ENCODE data around the gene ZNRF3. TPM values are rescaled to one million over a fixed set of nuclear protein-coding genes. Genes with fewer than 3 reads are reported as not detected.
"Not testable (repeated sequence)": the region's sequence is repeated elsewhere in the genome, so short reads cannot be mapped to it uniquely, and the experiment has no call there.

The ZNRF3 gene
- total RNA-seq, 1 donor from 2014 or later: 7.4 TPM

DNA sequence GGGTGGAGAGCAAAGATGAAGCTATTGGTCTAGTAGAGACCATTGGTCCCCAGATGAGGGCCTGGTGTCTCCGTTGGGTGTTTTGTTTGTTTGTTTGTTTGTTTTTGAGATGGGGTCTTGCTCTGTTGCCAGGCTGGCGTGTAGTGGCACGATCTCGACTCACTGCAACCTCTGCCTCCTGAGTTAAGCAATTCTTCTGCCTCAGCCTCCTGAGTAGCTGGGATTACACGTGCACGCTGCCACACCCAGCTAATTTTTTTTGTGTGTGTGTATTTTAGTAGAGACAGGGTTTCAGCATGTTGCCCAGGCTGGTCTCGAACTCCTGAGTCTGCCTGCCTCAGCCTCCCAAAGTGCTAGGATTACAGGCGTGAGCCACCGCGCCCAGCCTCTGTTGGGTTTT lies 25.4 kb downstream of the ZNRF3 start:
- not testable (repeated sequence) for DNase-seq

GRCh38 chr22:28909375-28909774 lies 26.0 kb downstream of the ZNRF3 start:
- no peak for DNase-seq

DNA sequence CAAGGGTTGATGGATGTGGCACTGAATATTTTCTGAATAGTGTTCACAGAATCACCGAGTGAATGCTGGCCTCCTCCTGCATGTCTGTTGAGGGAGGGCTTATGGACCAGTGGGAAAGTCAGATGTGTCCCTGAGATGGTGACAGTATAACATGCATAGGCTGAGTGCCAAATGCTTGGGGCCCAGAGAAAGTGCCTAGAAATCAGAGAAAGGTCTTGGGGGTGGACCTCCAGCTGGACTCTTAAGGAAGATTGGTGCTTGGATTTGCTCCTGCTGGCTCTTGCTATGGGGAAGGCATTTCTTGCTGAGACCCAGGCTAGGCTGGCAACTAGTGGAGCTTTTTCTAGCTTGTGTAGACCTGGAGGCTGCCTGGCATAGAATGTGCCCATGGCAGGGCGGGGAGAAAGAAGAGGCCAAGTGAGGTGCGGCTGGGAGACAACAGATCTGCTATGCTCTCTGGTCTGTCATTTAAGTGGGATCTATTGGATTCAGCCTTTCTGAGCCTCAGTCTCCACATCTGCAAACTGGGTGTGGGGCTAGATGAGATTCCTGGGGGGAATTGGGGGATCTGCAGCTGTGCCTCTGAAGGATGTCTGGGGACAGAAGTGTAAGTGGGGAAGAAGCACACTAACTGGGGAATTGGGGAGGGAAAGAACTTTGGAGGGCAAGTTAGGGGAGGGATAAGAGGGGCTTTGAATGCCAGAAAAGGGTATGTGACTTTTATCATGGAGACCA lies 27.4 kb downstream of the ZNRF3 start:
- DNase-seq: no peak

GRCh38 chr22:28911304-28911690 lies 27.9 kb downstream of the ZNRF3 start:
- no peak for DNase-seq

DNA sequence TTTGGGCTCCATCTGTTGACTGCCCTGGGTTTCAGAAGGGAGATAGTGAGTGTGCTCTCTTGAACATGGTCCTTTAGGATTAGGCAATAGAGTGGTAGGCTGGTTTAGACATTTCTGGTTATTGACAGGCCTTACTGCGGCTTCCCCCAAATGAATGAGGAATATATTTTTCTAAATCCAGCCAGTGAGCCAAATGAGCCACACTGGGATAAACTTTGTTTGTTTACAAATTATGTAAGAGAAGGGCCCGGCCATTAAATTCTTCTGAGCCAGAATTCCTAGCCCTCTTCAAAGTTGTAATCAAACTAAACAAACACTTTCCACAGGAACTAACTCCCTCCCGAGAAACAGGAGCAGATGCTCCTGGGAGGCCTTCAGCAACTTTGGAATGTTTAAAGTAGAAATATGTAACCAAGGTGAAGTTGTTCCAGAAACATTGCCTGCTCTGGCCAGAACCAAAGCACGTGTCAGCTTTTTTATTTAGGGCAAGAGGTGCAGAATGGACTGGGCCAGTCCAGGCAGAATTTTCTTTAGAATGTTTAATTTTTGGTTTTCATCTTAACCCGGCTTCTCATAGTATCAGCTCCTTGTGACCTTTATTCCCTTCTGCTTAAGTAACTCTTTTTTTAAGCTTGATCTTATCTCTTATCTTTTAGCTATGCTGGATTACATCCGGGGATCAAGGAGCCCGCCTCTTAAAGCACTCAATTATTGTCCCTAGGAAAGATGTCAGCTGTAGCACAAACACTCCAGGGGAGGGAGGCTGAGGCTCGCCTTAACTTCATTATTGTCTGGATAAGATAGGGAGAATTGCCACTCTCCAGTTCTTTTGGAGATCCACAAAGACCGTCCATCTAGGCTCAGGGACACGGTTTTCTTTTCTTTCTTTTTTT lies 28.7 kb downstream of the ZNRF3 start:
- DNase-seq: no peak

GRCh38 chr22:28914201-28914600 lies 30.8 kb downstream of the ZNRF3 start:
- DNase-seq: no peak

GRCh38 chr22:28915969-28916368 lies 32.6 kb downstream of the ZNRF3 start:
- no peak for DNase-seq

DNA sequence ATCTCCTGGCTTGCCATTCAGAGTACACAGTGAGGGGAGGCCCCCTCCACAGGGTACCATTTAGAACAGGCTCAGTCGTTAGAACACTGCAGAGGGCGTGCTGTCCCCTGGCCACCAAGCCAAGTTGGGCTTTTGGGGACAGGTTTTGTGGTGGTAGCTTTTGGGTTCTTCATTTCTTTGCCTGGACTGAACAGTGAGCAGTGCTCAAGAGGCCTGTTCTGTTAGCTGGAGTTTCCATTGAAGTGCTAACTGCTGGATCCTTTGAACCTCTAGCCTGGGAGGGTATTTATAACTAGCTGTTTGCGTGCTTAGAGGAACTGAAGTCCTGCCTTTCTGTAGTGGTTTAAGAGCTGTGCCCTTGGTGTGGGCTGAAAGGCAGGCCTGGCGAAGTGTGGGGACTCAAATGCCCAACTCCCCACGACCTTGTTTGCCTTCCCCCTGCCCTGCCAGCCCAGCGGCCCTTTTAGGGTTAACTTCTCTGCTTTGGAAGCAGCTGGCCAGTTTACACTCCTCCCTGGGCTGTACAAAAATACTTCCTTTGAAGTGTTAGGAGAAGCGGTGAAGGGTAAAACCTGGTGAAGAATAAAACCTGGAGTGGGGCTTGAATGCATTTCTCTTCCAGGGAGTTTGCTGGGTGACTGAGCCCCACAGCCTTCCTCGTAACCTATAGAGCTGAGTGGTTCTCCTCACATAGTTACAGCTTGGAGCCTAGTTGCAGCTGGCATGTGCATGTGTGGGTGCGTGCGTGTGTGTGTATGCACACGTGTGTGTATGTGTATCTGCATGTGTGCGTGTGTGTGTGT lies 34.6 kb downstream of the ZNRF3 start:
- peak; percentile 30 for DNase-seq

DNA sequence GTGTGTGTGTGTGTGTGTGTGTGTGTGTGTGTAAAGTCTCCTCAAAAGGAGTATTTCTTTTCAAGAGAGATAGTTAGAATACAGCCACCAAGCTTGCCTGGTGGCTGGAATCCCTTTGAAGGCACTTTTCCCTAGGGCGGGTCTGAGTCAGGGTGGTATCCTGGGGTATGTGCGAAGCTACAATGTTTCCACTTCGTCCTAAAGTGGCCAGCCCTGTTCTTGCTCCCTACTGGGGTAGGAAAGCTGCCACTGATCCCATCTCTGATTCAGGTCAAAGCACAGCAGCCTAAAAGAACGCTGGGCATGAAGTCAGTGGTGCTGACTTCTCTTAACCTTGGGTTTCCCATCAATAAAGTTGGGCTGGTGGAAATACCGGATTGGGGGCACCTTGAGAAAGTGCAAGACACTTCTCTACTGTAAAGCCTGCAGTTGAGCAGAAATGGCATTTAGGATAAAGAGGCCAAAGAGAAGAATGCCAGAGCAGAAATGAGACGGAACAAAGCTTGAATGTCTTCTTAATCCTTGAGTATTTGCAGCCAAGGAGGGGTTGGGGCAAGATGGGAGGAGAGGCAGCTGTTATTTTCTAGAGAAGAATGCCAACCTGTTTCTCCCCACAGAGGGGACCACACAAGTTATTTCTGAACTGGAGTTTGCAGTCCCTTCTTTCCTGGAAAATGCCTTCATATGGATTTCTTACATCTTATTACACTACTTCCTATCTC lies 35.3 kb downstream of the ZNRF3 start:
- DNase-seq: no peak

GRCh38 chr22:28920757-28921584 lies 37.6 kb downstream of the ZNRF3 start:
- no peak for DNase-seq

DNA sequence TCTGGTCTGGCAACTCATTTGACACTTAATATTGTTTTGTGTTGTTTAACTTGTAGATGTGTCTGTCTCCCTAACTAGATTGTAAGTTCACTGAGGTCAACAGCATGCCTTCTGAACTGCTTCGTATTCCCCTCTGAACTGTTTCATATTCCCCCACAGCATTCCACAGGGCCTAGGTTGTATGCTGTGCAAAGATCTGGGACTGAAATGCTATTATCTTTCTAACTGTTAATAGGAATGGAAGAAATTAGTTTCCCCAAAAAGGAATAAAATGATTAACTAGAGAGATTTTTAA lies 38.2 kb downstream of the ZNRF3 start:
- DNase-seq: no peak

DNA sequence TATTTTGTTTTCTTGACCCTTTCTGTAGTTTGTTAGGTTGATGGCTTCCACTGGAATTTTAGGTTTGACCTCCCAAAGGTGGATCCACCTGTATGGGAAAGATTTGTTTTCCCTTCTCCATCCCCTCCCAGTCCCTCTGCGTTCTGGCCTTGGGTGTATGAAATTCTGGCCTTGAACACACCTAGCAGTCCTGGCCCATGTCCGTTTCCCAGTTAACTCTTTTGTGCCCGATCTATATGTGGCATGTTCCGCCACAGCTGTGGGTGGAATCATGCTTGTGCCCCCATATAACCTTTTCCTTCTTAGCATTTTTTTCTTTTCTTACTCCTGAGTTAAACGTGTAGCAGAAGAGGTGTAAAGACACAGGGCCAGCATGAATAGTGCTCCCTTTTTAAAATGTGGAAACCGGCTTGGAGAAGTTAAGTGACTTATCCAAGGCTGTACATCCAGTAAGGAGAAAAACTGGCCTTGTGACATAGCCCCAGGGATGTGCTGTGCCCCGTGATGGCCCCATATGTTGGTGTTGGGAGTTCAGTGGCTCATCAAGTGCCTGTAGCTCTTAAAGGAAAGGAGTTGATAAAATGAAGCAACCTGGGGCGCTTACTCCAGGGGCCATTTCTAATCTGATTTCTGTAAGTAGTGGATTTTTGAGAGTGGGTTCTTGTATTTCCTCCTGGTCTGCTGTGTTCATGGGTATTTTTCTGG lies 39.3 kb downstream of the ZNRF3 start:
- no peak for DNase-seq

DNA sequence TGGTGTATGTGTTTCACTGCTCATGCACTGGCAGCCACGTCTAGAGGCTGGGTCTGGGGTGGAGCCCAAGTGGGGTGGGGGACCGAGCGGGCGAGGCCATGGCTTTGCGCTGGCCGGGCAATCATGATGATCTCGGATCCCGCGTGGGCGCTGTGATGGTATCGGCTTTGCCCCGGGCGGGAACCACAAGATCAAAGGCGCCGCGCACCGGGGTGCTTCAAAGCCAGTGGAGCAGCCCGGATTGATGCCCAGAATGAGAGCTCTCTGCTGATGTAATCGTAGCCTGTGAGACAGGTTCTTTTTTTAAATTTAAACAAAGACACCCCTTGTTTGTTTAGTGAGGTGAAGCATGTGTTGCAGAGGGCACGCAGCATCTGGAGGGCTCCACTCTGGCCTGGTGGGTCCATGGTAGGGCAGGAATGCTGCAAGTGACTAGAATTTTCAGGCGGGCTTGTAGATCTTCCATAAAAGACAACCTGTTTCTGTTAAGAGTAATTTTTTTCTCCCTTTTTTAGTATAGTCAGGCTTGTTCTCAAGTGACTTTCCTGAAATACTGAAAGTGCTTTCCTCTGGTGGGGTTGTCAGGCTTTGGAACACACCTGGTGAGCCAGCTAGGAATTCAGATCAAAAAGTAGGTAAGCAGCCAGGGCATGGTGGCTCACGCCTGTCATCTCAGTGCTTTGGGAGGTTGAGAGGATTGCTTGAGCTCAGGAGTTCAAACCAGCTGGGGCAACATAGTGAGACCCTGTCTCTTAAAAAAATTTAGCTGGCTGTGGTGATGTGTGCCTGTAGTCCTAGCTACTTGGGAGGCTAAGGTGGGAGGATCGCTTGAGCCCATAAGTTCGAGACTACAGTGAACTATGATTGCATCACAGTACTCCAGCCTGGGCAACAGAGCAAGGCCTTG lies 40.7 kb downstream of the ZNRF3 start:
- no peak for DNase-seq

DNA sequence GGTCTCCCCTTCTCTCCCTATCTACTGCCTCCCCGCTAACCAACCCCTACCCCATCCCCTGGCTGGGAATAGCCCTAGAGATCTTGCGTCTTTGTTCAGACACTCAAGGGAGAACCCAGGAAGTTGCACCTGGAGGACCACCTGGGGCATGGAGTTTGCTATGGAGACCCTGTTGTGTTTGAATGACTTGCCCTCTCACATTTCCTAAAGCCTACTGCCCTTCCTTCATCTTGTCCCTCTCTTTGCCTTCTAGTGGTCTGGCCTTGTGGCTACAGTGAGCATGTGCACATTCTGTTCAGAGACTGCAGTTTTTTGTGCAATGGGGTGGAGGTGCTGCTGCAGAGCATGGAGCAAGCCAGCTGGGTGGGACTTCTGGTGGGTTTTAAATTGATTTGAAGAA lies 42.5 kb downstream of the ZNRF3 start:
- DNase-seq: no peak

DNA sequence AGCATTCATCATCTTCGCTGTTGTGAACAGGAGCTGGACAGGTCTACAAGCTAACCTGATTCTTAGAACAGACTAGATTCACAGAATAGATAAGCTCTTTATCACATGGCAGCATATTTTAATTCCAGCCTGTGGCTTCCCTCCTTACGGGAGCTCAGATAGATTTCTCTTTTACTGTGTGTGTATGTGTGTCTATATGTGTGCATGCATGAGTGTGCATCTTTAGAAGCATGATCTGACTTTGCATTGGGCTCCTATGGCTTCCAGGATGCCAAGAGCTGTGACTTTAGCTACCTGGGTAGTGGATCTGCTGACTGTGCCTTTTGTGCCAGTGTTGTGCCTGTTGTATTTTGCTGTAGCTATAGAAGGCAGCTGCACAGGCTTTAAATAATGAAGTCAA lies 44.3 kb downstream of the ZNRF3 start:
- no peak for DNase-seq

DNA sequence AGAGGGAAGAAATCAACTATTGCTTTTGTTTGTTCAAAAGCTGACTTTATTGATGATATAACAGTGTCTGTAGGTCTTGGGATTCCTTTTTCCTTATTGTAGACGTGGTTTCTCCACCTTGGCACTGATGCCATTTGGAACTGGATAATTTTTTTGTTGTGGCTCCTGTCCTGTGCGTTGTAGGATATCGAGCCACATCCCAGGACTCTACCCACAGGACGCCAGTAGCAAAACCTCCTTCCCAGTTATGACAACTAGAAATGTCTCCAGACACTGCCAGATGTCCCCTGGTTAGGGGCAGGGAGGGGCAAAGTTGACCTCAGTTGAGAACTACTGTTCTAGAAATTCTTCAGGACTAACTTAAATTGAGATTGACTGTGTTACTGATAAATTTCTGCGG lies 45.8 kb downstream of the ZNRF3 start:
- no peak for DNase-seq

DNA sequence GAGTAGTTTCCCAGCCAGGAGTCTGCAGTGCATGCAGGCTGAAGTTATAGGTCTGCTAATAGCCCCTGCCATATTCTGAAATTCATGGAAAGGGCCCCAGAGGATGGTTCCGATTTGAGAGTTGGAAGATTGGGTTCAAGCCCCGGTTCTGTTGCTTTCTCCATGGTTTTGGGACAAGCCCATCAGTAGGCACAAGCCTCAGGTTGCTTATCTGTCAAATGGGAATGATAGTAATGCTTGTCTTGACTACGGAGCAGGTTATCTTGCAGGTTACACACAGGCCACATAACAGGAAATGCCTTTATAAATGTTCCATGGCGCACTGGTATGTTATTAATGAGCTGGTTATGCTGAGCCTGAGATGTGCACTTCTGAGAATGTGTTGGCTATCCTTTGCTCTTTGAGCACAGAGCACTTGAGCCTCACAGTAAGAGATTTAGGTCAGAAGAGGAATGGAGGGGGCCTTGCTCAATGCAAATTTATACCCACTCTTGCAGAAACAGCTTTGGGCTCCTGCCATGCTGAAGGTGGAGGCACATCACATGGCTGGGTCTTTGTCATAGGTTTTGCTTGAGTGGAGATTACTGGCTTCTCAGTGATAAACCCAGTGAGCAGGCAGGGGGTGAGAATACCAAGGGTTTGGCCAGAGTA lies 47.1 kb downstream of the ZNRF3 start:
- DNase-seq: no peak

DNA sequence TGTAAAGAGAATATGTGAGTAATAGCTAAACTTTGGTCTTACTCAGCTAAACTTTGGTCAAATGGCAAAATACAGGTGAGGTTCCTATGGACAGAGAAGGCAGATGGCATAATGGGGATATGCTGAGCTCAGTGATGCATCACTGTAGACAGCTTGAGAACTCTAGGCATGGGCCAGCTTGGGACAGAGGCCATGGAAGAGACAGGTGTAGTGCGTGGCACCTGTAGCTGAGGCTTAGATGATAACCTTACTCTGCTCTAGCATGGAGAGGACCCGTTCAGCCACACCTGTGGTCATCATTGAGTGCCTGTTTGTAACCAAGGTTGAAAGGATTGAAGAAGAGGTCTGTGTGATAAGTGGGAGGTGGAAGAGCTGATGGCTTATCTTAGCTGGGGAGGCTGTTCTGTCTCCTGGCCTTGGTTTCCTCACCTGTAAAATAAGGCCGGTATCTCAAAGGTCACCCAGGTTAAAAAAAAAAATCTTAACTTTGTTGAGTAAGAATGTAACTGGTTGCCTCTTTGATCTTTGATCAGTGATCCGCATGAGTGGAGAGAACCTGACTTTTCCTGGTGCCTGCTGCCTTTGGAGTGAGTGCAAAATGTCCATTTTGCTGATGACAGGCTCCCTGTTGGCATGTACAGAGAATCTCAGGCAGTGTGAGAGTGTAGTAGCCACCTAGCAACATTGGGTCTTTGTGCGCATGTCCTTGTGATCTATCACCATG lies 48.6 kb downstream of the ZNRF3 start:
- no peak for DNase-seq
